ENCODE measurements around the gene EFL1. TPM values are rescaled to one million over a fixed set of nuclear protein-coding genes. Genes with fewer than 3 reads are reported as not detected.

The EFL1 gene
- polyA plus RNA-seq, 1 donor from 2014 or later = 16.8 TPM

GRCh38 chr15:82117296-82117695, 145.2 kb downstream of the EFL1 start:
- Histone ChIP-seq H2AFZ (ENCODE audit: low read depth, low read length) (no peak overlapping the region), H3K79me2 (replicated peaks; ENCODE audit: insufficient read depth, low read length) (no peaks in the 10 kb centered on the region), H3K4me2 (ENCODE audit: low read length) (no peak overlapping the region), H3K27ac (ENCODE audit: low read length) (no peak overlapping the region), H3K27me3 (ENCODE audit: insufficient read depth, low read depth, low read length) (no peaks in the 10 kb centered on the region), H3K9me2 (ENCODE audit: insufficient read depth, low read length) (no peaks in the 10 kb centered on the region), H3K9me3 (ENCODE audit: low read length) (no peaks in the 10 kb centered on the region), H3K4me3 (ENCODE audit: low read length) (no peak overlapping the region), H3K36me3 (ENCODE audit: insufficient read depth, low read length) (no peaks in the 10 kb centered on the region), H4K20me1 (ENCODE audit: insufficient read depth) (no peaks in the 10 kb centered on the region), H3K9ac (ENCODE audit: low read length) (no peak overlapping the region), H3F3A (ENCODE audit: insufficient read depth, low read length, poor library complexity, severe bottlenecking) (no peaks in the 10 kb centered on the region)
- TF ChIP-seq SMC3 (conservative IDR thresholded peaks at IDR 0.05; ENCODE audit: poor library complexity) (no peak), POLR2AphosphoS5 (IDR thresholded peaks at IDR 0.05) (no peak), TAF1 (IDR thresholded peaks at IDR 0.05; ENCODE audit: low read depth) (no peak), RAD21 (conservative IDR thresholded peaks at IDR 0.05) (no peak)

GRCh38 chr15:82114660-82115059, 147.9 kb downstream of the EFL1 start:
- TF ChIP-seq POLR2AphosphoS5 (IDR thresholded peaks at IDR 0.05) (no peak), REST (IDR thresholded peaks at IDR 0.05; ENCODE audit: borderline replicate concordance) (no peak), EP300 (conservative IDR thresholded peaks at IDR 0.05; ENCODE audit: poor library complexity, severe bottlenecking) (no peak), CTCF (IDR thresholded peaks at IDR 0.05; ENCODE audit: poor library complexity, severe bottlenecking) (no peak), SMC3 (conservative IDR thresholded peaks at IDR 0.05; ENCODE audit: poor library complexity) (no peak), MXI1 (conservative IDR thresholded peaks at IDR 0.05; ENCODE audit: poor library complexity, severe bottlenecking) (no peak), TAF1 (IDR thresholded peaks at IDR 0.05; ENCODE audit: low read depth) (no peak), RAD21 (conservative IDR thresholded peaks at IDR 0.05) (no peak), EZH2 (IDR thresholded peaks at IDR 0.05; ENCODE audit: borderline replicate concordance, insufficient read depth, low read length, poor library complexity, severe bottlenecking) (no peak)
- Histone ChIP-seq H3K27ac (ENCODE audit: low read length) (no peak overlapping the region), H3K9me2 (ENCODE audit: insufficient read depth, low read length) (no peaks in the 10 kb centered on the region), H2AFZ (ENCODE audit: low read depth, low read length) (no peak overlapping the region), H3F3A (ENCODE audit: insufficient read depth, low read length, poor library complexity, severe bottlenecking) (no peaks in the 10 kb centered on the region), H3K4me2 (ENCODE audit: low read length) (no peak overlapping the region), H3K9me3 (ENCODE audit: low read length) (no peaks in the 10 kb centered on the region), H3K36me3 (ENCODE audit: insufficient read depth, low read length) (no peaks in the 10 kb centered on the region), H4K20me1 (ENCODE audit: insufficient read depth) (no peaks in the 10 kb centered on the region), H3K9ac (ENCODE audit: low read length) (no peak overlapping the region), H3K27me3 (ENCODE audit: insufficient read depth, low read depth, low read length) (no peaks in the 10 kb centered on the region), H3K4me3 (ENCODE audit: low read length) (no peak overlapping the region), H3K79me2 (replicated peaks; ENCODE audit: insufficient read depth, low read length) (no peaks in the 10 kb centered on the region)
